Muscle layer of duodenum (tissue), 2 donors: Measurements from ENCODE around the gene ZNF484.
"Not testable (repeated sequence)": the region's sequence is repeated elsewhere in the genome, so short reads cannot be mapped to it uniquely, and the experiment has no call there.

Experiments
- H3K27ac ChIP-seq: one replicate; pipeline ENCODE4 v1.7.0; 2013; ENCODE audit warnings: mild to moderate bottlenecking, low read length
- H3K27me3 ChIP-seq: one replicate; pipeline ENCODE4 v1.7.0; 2013; ENCODE audit warnings: low read depth, mild to moderate bottlenecking, control low read depth, low read length
- H3K36me3 ChIP-seq, 2 donors: one replicate each; pipeline ENCODE4 v1.7.0; 2013; ENCODE audit warnings: low read length in 2 of 2, control low read depth in 1 of 2, mild to moderate bottlenecking in 1 of 2; ENCODE audit not compliant: insufficient read depth in 2 of 2, control insufficient read depth in 1 of 2
- H3K4me1 ChIP-seq, 2 donors: one replicate each; pipeline ENCODE4 v1.7.0; 2013; ENCODE audit warnings: low read length in 2 of 2, mild to moderate bottlenecking in 2 of 2, control low read depth in 1 of 2, moderate library complexity in 1 of 2; ENCODE audit not compliant: insufficient read depth in 2 of 2, control insufficient read depth in 1 of 2
- H3K4me3 ChIP-seq, 2 donors: one replicate each; pipeline ENCODE4 v1.7.0; 2013; ENCODE audit warnings: low read length in 2 of 2, low read depth in 1 of 2, mild to moderate bottlenecking in 1 of 2
- H3K9me3 ChIP-seq, 2 donors: one replicate each; pipeline ENCODE4 v1.7.0; 2013; ENCODE audit warnings: low read length in 2 of 2, control low read depth in 1 of 2, mild to moderate bottlenecking in 1 of 2; ENCODE audit not compliant: control insufficient read depth in 1 of 2
- donor health status: healthy.

The ZNF484 gene

GRCh38 chr9:92890761-92891160 lies 12.9 kb upstream of the ZNF484 start:
- no peak overlapping the region for H3K4me3 ChIP-seq
- H3K9me3 ChIP-seq: no peaks in the 10 kb centered on the region
- no peaks in the 10 kb centered on the region for H3K36me3 ChIP-seq
- no peaks in the 10 kb centered on the region for H3K4me1 ChIP-seq
- no peaks in the 10 kb centered on the region for H3K27me3 ChIP-seq
- no peak overlapping the region for H3K27ac ChIP-seq

- Histone ChIP-seq H3K9me3 (no peaks in the 10 kb centered on the region), H3K36me3 (no peaks in the 10 kb centered on the region), H3K27ac (no peak overlapping the region), H3K27me3 (no peaks in the 10 kb centered on the region), H3K4me1 (no peaks in the 10 kb centered on the region), H3K4me3 (no peak overlapping the region)
Observed at GRCh38 chr9:92887880-92888338, 10.1 kb upstream of the ZNF484 start.

DNA sequence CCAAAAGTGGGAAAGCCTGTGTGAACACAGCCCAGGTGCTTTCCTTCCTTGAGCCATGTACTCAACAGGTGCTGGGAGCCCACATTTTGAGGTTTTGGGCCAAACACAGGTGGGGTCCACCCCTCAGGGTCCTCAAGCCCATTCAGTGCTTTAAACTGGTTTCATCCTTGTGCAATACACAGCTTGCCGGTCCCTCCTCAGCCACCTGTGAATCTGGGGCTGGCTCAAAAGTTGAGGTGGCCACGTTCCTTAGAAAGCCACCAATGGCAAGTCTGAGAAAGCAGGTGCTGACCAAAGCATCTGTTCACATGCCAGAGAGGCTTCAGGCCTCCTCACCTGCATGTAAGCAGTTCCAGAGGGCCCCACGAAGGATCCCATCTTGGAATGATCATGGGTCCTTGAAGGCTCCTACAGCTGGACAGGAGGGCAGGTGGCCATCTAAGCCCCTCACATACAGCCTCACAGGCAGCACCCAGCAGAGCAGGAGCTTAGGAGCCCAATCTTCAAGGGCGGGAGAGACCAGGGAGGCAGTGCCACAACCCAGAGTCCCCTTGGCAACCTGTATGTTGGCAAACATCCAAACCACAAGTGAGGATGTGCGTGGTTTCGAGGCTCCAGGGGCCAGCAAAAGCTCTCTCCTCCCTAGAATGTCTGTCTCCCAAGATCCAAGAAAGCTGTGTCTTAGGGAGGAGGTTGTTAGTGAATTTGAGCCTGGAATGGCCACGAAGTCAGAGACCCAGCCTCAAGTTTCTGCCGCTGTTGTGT lies 9.2 kb upstream of the ZNF484 start:
- H3K4me3 ChIP-seq, H3K4me1 ChIP-seq, H3K27ac ChIP-seq, H3K27me3 ChIP-seq, H3K9me3 ChIP-seq, H3K36me3 ChIP-seq: not testable (repeated sequence)

DNA sequence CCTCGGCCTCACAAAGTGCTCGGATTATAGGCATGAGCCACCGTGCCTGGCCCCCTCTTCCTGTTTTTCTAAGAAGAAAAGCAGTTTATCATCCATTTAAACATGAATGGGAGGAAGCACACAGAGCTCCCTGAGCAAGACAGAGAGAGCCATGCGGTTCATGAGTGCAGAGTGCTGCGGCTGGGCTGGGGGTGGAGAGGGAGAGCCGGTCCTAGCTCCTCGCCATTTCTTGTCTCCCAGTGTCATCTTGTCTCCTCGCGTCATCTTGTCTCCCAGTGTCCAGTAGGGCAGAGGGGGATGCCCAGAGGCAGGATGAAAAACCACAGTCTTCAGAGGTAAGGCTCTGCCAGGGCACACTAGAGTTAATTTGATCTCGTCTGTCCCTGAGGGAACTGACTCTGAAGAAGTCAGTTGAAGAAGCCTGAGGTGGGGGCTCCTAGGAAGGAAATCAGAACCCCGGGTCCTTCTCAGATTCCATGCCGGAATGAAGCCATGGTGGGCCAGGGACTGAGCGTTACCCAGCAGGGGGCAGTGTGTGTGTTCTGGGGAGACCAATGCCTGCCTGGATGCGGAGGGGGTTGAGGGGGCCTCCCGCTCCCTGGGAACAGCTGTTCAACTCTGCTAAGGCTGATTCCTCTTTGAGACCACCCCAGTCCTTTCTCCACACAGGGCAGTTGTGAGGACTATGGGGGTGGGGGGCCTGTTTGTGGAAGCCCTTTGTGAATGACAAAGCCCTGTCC lies 6.0 kb upstream of the ZNF484 start:
- not testable (repeated sequence) for H3K4me1 ChIP-seq, H3K4me3 ChIP-seq, H3K27me3 ChIP-seq, H3K27ac ChIP-seq, H3K36me3 ChIP-seq, H3K9me3 ChIP-seq

DNA sequence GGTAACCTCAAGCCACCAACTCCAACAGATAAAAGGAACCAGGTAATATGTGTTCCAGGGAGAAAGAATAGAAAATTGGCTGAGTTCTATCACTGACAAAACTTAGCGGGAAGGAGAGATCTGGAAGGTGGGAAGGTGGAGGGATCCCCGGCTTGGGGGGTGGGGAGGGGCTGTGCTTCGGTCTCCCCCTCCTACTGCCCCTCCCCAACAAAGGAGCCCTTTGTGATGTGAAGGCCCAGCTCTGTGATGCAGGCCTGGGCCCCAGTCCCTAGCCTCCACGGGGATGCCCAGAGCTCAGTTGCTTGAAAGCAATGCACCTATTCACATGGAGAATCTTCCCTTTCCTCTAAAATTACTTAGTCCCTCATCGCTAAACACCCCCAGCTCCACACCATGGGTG lies 4.4 kb upstream of the ZNF484 start:
- Histone ChIP-seq H3K4me3 (no peak overlapping the region), H3K4me1 (no peaks in the 10 kb centered on the region), H3K27me3 (no peaks in the 10 kb centered on the region), H3K27ac (no peak overlapping the region), H3K36me3 (no peaks in the 10 kb centered on the region), H3K9me3 (no peaks in the 10 kb centered on the region)

GRCh38 chr9:92875373-92875772 lies 2.5 kb downstream of the ZNF484 start:
- H3K4me3 ChIP-seq: no peak overlapping the region
- H3K36me3 ChIP-seq: no peaks in the 10 kb centered on the region
- no peaks in the 10 kb centered on the region for H3K9me3 ChIP-seq
- H3K27ac ChIP-seq: no peak overlapping the region
- no peaks in the 10 kb centered on the region for H3K27me3 ChIP-seq
- H3K4me1 ChIP-seq: peaks cover 0 to 13% of the 10 kb centered on the region in 2 donors

- Histone ChIP-seq H3K4me1 (no peaks in the 10 kb centered on the region), H3K27ac (no peak overlapping the region), H3K36me3 (peaks cover 7 to 11% of the 10 kb centered on the region in 2 donors)
Observed at GRCh38 chr9:92870289-92870688, 7.5 kb downstream of the ZNF484 start.

DNA sequence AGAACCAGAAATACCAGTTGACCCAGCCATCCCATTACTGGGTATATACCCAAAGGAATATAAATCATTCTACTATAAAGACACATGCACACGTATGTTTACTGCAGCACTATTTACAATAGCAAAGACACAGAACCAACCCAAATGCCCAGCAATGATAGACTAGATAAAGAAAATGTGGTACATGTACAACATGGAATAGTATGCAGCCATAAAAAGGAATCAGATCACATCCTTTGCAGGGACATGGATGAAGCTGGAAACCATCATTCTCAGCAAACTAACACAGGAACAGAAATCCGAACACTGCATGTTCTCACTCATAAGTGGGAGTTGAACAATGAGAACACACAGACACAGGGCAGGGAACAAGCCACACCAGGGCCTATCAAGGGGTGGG lies 11.2 kb downstream of the ZNF484 start:
- H3K36me3 ChIP-seq: peaks cover 7 to 11% of the 10 kb centered on the region in 2 donors
- not testable (repeated sequence) for H3K27me3 ChIP-seq, H3K27ac ChIP-seq, H3K9me3 ChIP-seq, H3K4me1 ChIP-seq, H3K4me3 ChIP-seq

More at GRCh38 chr9:92870289-92870688, 7.5 kb downstream of the ZNF484 start:
- Histone ChIP-seq H3K27me3 (no peaks in the 10 kb centered on the region), H3K9me3 (no peaks in the 10 kb centered on the region), H3K4me3 (no peak overlapping the region)

- Histone ChIP-seq H3K4me1 (no peaks in the 10 kb centered on the region), H3K4me3 (no peak overlapping the region), H3K36me3 (peaks cover 13 to 24% of the 10 kb centered on the region in 2 donors), H3K27ac (no peak overlapping the region), H3K9me3 (no peaks in the 10 kb centered on the region), H3K27me3 (no peaks in the 10 kb centered on the region)
Observed at GRCh38 chr9:92864152-92864551, 13.7 kb downstream of the ZNF484 start.

- no peaks in the 10 kb centered on the region for H3K4me1 ChIP-seq
Observed at GRCh38 chr9:92860867-92861266, 17.0 kb downstream of the ZNF484 start.

GRCh38 chr9:92857236-92857635 lies 20.6 kb downstream of the ZNF484 start:
- Histone ChIP-seq H3K4me3 (no peak overlapping the region), H3K4me1 (no peaks in the 10 kb centered on the region), H3K9me3 (no peaks in the 10 kb centered on the region), H3K36me3 (peaks cover 31 to 51% of the 10 kb centered on the region in 2 donors), H3K27ac (no peak overlapping the region), H3K27me3 (no peaks in the 10 kb centered on the region)

More at GRCh38 chr9:92860867-92861266, 17.0 kb downstream of the ZNF484 start:
- no peaks in the 10 kb centered on the region for H3K9me3 ChIP-seq
- H3K27me3 ChIP-seq: no peaks in the 10 kb centered on the region
- no peak overlapping the region for H3K4me3 ChIP-seq
- H3K27ac ChIP-seq: no peak overlapping the region
- peaks cover 7 to 19% of the 10 kb centered on the region in 2 donors for H3K36me3 ChIP-seq
